CD4-positive, CD25-positive, alpha-beta regulatory T cell (primary cell): ENCODE data around the gene RAB11A. TPM values are rescaled to one million over a fixed set of nuclear protein-coding genes. Genes with fewer than 3 reads are reported as not detected.

Experiments
- ATAC-seq, 2 donors: fragments of 150-1000 bp; cut with Tn5 transposase; one replicate each; pipeline ENCODE4 v1.10.0; 2021; ENCODE audit warnings: low read depth in 2 of 2, moderate number of reproducible peaks in 2 of 2, moderate library complexity in 1 of 2
- DNase-seq, 3 donors: peaks; one replicate each; pipeline versions ENCODE4 v3.0.0 to v3.0.0-alpha.2; 2012 to 2022; ENCODE audit warnings: mixed read lengths in 1 of 3
- H3K27ac ChIP-seq: one replicate; pipeline ENCODE4 v1.7.0; 2013; ENCODE audit warnings: mild to moderate bottlenecking, low read length; ENCODE audit not compliant: insufficient read depth, poor library complexity, severe bottlenecking
- H3K27me3 ChIP-seq: one replicate; pipeline ENCODE4 v1.7.0; 2013; ENCODE audit warnings: low read length; ENCODE audit not compliant: control insufficient read depth, insufficient read depth
- H3K36me3 ChIP-seq: one replicate; pipeline ENCODE4 v1.7.0; 2013; ENCODE audit warnings: mild to moderate bottlenecking, low read length, moderate library complexity; ENCODE audit not compliant: control insufficient read depth, insufficient read depth
- H3K4me1 ChIP-seq: 2 replicates; pipeline ENCODE4 v1.7.0; 2013; ENCODE audit warnings: mild to moderate bottlenecking, low read length; ENCODE audit not compliant: insufficient read depth, control insufficient read depth, poor library complexity, severe bottlenecking
- H3K4me3 ChIP-seq: one replicate; pipeline ENCODE4 v1.7.0; 2013; ENCODE audit warnings: low read depth, mild to moderate bottlenecking, low read length, moderate library complexity
- H3K9me3 ChIP-seq, 2 experiments: 1 replicate in 1 of 2; 2 replicates in 1 of 2; pipeline ENCODE4 v1.7.0; 2013; ENCODE audit warnings: low read length in 2 of 2, mild to moderate bottlenecking in 1 of 2, moderate library complexity in 1 of 2; ENCODE audit not compliant: control insufficient read depth in 2 of 2
- H3K27ac Mint-ChIP-seq, 3 donors: one replicate each; pipeline ENCODE4 v1.8.0; 2020 to 2022; ENCODE audit warnings: mild to moderate bottlenecking in 3 of 3, mixed read lengths in 3 of 3, moderate library complexity in 2 of 3
- H3K27me3 Mint-ChIP-seq: one replicate; pipeline ENCODE4 v1.8.0; 2022; ENCODE audit warnings: mild to moderate bottlenecking, mixed read lengths
- H3K36me3 Mint-ChIP-seq: one replicate; pipeline ENCODE4 v1.8.0; 2020; ENCODE audit warnings: mixed read lengths
- H3K4me1 Mint-ChIP-seq, 4 donors: one replicate each; pipeline ENCODE4 v1.8.0; 2020 to 2022; ENCODE audit warnings: mixed read lengths in 4 of 4, mild to moderate bottlenecking in 1 of 4
- H3K4me3 Mint-ChIP-seq, 4 donors: one replicate each; pipeline ENCODE4 v1.8.0; 2020 to 2022; ENCODE audit warnings: mild to moderate bottlenecking in 4 of 4, mixed read lengths in 4 of 4, moderate library complexity in 3 of 4
- H3K9me3 Mint-ChIP-seq, 7 donors: one replicate each; pipeline ENCODE4 v1.8.0; 2020 to 2022; ENCODE audit warnings: mixed read lengths in 7 of 7, mild to moderate bottlenecking in 3 of 7, moderate library complexity in 2 of 7
- polyA plus RNA-seq, 4 donors: library from polyadenylated mRNA; unstranded; fragments of 300-500 nt; fragmentation: Illumina TruSeq; gene quantifications; one replicate each; pipeline ENCODE4 v1.2.3, GENCODE V29; 2021
- total RNA-seq: library from RNA; stranded (reverse); gene quantifications from one replicate; pipeline ENCODE4 v1.2.3, GENCODE V29; 2022

Gene RAB11A
- total and polyA plus RNA-seq, 5 donors from 2014 or later: 115 to 330 (median 252) TPM

DNA sequence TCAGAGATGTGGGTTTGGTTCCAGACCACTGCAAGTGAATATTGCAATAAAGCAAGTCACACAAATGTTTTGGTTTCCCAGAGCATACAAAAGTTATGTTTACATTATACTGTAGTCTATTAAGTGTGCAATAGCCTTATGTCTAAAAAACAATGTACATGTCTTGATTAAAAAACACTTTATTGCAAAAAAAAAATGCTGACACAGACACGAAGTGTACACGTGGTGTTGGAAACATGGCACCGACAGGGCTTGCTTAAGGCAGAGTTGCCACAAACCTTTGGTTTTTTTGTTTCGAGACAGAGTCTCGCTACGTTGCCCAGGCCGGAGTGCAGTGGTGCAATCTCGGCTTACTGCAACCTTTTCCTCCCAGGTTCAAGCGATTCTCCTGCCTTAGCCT lies 50.1 kb downstream of the RAB11A start:
- Mint-ChIP-seq H3K27me3 (no peaks in the 10 kb centered on the region), H3K36me3 (no peaks in the 10 kb centered on the region), H3K27ac (no peak overlapping the region), H3K9me3 (no peaks in the 10 kb centered on the region), H3K4me1 (peaks cover 0 to 11% (median 4%) of the 10 kb centered on the region in 4 donors), H3K4me3 (no peak overlapping the region)
- no peaks in the 10 kb centered on the region for H3K9me3 ChIP-seq
- no peak overlapping the region for H3K27ac ChIP-seq
- no peak overlapping the region for H3K4me3 ChIP-seq
- no peaks in the 10 kb centered on the region for H3K36me3 ChIP-seq
- ATAC-seq: no peak
- H3K27me3 ChIP-seq: no peaks in the 10 kb centered on the region
- no peaks in the 10 kb centered on the region for H3K4me1 ChIP-seq
- DNase-seq: no peak

DNA sequence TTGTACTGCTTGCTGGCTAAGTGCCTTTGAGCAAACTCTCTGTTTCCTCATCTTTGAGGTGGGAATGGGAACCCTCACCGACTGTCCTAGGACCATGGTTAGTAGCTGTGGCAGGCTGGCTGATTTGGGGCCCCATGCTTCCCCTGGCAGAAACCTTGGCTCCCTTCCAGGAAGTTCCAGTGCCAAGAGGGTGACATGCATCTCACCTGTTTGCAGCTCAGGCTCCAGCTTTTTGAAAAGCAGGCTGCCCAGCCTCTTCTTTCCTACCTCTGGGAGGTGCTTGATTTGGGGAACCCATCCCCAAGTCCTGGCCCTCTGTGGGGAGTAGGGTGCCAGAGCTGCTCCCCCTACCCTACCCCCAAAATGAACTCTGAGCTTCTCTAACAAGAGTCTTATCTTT lies 50.8 kb downstream of the RAB11A start:
- Histone ChIP-seq H3K9me3 (no peaks in the 10 kb centered on the region), H3K36me3 (no peaks in the 10 kb centered on the region), H3K4me3 (no peak overlapping the region), H3K27ac (no peak overlapping the region), H3K27me3 (no peaks in the 10 kb centered on the region), H3K4me1 (no peaks in the 10 kb centered on the region)
- Mint-ChIP-seq H3K4me3 (no peak overlapping the region), H3K36me3 (no peaks in the 10 kb centered on the region), H3K9me3 (no peaks in the 10 kb centered on the region), H3K4me1 (peaks cover 0 to 7% (median 4%) of the 10 kb centered on the region in 4 donors), H3K27ac (no peak overlapping the region), H3K27me3 (no peaks in the 10 kb centered on the region)
- no peak for DNase-seq
- ATAC-seq: no peak

DNA sequence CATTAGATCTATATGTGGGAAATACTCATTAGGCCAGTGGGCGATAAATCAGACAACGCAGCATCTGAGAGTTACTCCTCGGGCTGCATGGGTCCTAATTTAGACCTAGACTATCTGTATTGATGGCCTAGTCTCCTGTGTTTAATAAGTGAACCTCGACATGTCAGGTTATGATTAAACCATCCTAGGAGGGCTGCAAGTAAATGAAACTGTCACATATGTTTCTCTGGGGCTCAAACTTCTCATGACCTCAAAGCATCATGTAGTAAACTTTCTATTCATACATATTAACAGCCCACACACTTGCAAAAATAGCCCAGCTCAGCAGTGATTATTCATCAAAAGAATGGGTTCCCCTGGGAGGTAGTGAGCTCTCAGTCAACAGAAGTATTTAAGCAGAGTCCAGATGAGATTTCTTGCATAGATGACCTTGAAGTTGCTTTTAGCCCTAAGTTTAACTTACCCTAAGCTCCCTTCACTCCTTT lies 51.6 kb downstream of the RAB11A start:
- H3K36me3 Mint-ChIP-seq: no peaks in the 10 kb centered on the region
- no peaks in the 10 kb centered on the region for H3K27me3 Mint-ChIP-seq
- no peak overlapping the region for H3K4me3 Mint-ChIP-seq
- Histone ChIP-seq H3K27me3 (no peaks in the 10 kb centered on the region), H3K36me3 (no peaks in the 10 kb centered on the region), H3K9me3 (no peaks in the 10 kb centered on the region), H3K27ac (no peak overlapping the region), H3K4me1 (no peaks in the 10 kb centered on the region), H3K4me3 (no peak overlapping the region)
- DNase-seq: no peak
- H3K27ac Mint-ChIP-seq: no peak overlapping the region
- no peaks in the 10 kb centered on the region for H3K9me3 Mint-ChIP-seq
- no peak for ATAC-seq
- peaks cover 0 to 6% (median 3%) of the 10 kb centered on the region in 4 donors for H3K4me1 Mint-ChIP-seq

DNA sequence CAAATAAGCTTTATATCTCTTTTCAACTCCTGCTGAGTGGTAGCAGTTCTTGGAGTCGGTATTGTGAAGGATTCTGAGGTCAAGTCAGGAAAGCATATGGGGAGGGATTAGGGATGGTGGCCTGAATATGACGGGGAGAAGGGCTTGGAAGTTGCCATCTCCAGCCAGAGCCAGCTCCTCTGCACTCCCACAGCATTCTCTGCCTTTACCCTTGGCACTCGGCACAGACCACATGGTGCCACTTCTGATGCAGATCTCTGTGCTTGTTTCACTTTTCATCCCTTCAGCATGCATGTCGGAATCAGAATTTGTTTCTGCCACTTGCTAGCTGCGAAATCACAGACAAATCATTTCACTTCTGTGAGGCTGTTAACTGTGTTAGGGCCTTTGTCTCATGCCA lies 52.5 kb downstream of the RAB11A start:
- no peak overlapping the region for H3K27ac ChIP-seq
- no peaks in the 10 kb centered on the region for H3K27me3 ChIP-seq
- no peaks in the 10 kb centered on the region for H3K36me3 Mint-ChIP-seq
- H3K9me3 ChIP-seq: no peaks in the 10 kb centered on the region
- ATAC-seq (no peak), DNase-seq (no peak)
- no peak overlapping the region for H3K4me3 Mint-ChIP-seq
- no peak overlapping the region for H3K27ac Mint-ChIP-seq
- no peaks in the 10 kb centered on the region for H3K36me3 ChIP-seq
- peaks cover 0 to 4% (median 3%) of the 10 kb centered on the region in 4 donors for H3K4me1 Mint-ChIP-seq
- H3K4me3 ChIP-seq: no peak overlapping the region
- H3K9me3 Mint-ChIP-seq: no peaks in the 10 kb centered on the region
- no peaks in the 10 kb centered on the region for H3K4me1 ChIP-seq
- no peaks in the 10 kb centered on the region for H3K27me3 Mint-ChIP-seq

DNA sequence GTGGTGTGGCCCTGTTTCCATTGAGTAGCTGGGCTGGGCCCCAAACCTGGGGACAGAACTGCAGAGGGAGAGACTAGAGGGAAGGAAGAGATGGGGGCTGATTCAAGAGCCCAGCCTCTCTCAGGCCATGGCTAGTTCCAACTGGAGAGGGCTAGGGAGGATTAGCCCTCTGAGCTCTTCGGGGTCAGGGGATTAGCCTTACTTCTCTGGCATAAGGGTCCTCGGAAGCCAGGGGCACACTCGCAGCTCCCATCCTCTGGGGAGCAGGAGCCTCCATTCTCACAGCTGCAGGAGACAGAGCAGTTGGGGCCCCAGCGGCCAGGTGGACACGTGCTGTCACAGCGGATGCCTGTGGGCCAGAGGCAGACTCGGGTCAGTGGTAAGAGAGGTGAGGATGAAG lies 53.3 kb downstream of the RAB11A start:
- Mint-ChIP-seq H3K4me3 (no peak overlapping the region), H3K9me3 (no peaks in the 10 kb centered on the region), H3K27ac (no peak overlapping the region), H3K27me3 (no peaks in the 10 kb centered on the region), H3K4me1 (peaks cover 0 to 1% (median 0%) of the 10 kb centered on the region in 4 donors), H3K36me3 (peaks cover 3% of the 10 kb centered on the region)
- no peak overlapping the region for H3K27ac ChIP-seq
- DNase-seq: no peak
- H3K4me1 ChIP-seq: no peaks in the 10 kb centered on the region
- H3K36me3 ChIP-seq: no peaks in the 10 kb centered on the region
- H3K27me3 ChIP-seq: no peaks in the 10 kb centered on the region
- no peak for ATAC-seq
- no peaks in the 10 kb centered on the region for H3K9me3 ChIP-seq
- no peak overlapping the region for H3K4me3 ChIP-seq

DNA sequence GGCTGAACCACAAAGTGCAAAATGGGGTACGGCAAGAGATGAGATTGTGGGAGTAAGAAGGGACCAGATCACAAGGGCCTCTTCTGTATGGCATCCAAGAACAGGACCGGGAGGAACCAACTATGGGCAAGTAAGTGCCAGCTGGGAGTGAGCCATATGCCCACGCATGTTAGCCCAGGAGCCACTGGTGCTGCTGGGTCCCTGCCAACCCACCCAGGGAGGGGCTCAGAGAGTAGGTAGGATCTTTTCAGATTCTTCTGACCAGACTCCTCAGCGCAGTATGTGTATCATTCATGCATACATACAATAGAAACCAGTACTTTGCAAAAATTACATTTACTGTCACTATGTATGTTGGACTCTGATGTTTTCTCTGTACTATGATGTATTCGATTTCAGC lies 54.0 kb downstream of the RAB11A start:
- Mint-ChIP-seq H3K4me1 (peaks cover 0 to 1% (median 0%) of the 10 kb centered on the region in 4 donors), H3K4me3 (no peak overlapping the region), H3K9me3 (no peaks in the 10 kb centered on the region), H3K27me3 (no peaks in the 10 kb centered on the region), H3K27ac (no peak overlapping the region), H3K36me3 (peaks cover 3% of the 10 kb centered on the region)
- Histone ChIP-seq H3K27me3 (no peaks in the 10 kb centered on the region), H3K27ac (no peak overlapping the region), H3K36me3 (no peaks in the 10 kb centered on the region), H3K4me1 (no peaks in the 10 kb centered on the region), H3K4me3 (no peak overlapping the region), H3K9me3 (no peaks in the 10 kb centered on the region)
- DNase-seq: no peak
- ATAC-seq: no peak

DNA sequence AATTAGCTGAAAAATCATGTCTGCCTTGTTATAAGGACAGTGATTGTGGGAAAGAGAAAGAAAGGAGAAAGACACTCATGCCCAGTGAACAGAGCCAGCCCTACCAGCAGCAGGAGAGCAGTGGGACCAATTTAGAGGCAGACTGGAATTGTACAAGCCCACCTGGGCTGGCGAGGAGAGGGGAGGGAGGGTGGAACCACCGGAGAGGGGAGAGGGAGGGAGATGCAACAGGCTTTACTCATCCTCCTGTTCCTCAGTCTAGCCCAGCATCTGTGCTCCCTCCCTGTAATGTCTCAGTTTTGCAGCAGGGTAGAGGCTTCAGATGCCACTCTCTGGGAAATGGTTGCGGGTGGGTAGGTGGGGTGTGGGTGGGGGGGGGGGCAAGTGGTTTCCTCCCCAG lies 54.7 kb downstream of the RAB11A start:
- ATAC-seq: no peak
- no peaks in the 10 kb centered on the region for H3K9me3 ChIP-seq
- DNase-seq: no peak
- no peaks in the 10 kb centered on the region for H3K36me3 ChIP-seq
- H3K36me3 Mint-ChIP-seq: peaks cover 4% of the 10 kb centered on the region
- no peak overlapping the region for H3K4me3 Mint-ChIP-seq
- no peaks in the 10 kb centered on the region for H3K27me3 ChIP-seq
- H3K4me1 ChIP-seq: no peaks in the 10 kb centered on the region
- no peak overlapping the region for H3K27ac ChIP-seq
- H3K27me3 Mint-ChIP-seq: no peaks in the 10 kb centered on the region
- H3K4me3 ChIP-seq: no peak overlapping the region
- H3K9me3 Mint-ChIP-seq: no peaks in the 10 kb centered on the region
- H3K27ac Mint-ChIP-seq: no peak overlapping the region
- peaks cover 0 to 1% (median 0%) of the 10 kb centered on the region in 4 donors for H3K4me1 Mint-ChIP-seq

DNA sequence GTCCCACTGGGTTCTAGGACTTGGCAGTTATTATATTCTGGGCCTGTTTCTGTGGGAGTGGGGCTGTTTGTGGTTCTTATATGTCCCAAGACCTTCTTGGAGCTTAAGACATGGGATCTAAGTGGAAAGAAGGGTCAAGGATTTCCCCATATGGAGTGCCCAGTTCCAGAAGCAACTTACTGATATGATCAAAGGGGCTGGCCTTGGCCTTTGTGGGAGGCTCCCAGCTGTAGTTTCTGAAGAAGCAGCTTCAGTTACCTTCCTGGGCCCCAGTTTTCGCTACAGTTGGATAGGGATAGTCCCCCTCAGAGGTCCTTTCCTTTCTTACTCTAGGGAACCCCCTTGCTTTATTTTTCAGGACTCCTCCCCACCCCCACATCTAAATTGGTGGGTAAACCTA lies 56.0 kb downstream of the RAB11A start:
- Mint-ChIP-seq H3K36me3 (peaks cover 8% of the 10 kb centered on the region), H3K9me3 (no peaks in the 10 kb centered on the region), H3K4me1 (peaks cover 0 to 1% (median 0%) of the 10 kb centered on the region in 4 donors), H3K4me3 (no peak overlapping the region), H3K27ac (no peak overlapping the region), H3K27me3 (no peaks in the 10 kb centered on the region)
- Histone ChIP-seq H3K27me3 (no peaks in the 10 kb centered on the region), H3K9me3 (no peaks in the 10 kb centered on the region), H3K4me1 (no peaks in the 10 kb centered on the region), H3K4me3 (no peak overlapping the region), H3K36me3 (no peaks in the 10 kb centered on the region), H3K27ac (no peak overlapping the region)
- no peak for DNase-seq
- ATAC-seq: no peak
